HG03460 (cell line): Measurements from ENCODE around the gene HDAC8.
A peak's percentile ranks its signal among the peaks of the same experiment; 100 is the strongest.
"Not testable (repeated sequence)": the region's sequence is repeated elsewhere in the genome, so short reads cannot be mapped to it uniquely, and the experiment has no call there.

Experiments
- ATAC-seq: cut with Tn5 transposase; IDR thresholded peaks from one replicate; pipeline ENCODE4 v1.9.1; 2021; ENCODE audit not compliant: unreplicated experiment

Gene HDAC8

DNA sequence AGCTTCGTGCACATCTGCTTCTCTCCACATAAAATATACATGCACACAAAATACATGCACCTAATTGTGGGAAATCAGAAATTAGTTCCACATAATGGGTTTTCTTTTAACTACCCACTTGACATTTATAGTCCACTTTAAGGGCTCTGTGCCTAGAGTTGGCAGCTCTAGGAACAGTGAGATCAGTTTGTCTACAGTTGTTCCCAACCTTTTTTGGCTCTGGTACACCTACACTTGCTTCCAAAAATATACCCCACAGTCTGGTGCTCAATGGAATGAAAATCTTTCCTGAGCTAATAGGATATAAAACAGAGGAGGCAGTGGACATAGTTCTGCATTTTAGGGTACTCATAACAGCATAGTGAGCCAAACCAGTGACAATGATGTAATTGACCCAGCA lies 36.1 kb downstream of the HDAC8 start:
- ATAC-seq: no peak

DNA sequence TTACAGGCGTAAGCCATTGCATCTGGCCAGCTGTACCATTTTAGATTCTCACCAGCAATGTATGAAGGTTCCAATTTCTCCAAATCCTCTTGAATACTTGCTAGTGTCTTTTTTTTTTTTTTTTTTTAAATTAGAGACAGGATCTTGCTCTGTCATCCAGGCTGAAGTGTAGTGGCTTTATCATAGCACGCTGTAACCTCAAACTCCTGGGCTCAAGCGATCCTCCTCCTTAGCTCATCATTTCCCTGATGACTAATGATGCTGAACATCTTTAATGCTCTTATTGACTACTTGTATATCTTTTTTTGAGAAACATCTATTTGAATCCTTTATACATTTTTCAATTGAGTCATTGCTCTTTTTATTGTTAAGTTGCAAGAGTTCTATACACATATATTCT lies 40.3 kb downstream of the HDAC8 start:
- no peak for ATAC-seq

DNA sequence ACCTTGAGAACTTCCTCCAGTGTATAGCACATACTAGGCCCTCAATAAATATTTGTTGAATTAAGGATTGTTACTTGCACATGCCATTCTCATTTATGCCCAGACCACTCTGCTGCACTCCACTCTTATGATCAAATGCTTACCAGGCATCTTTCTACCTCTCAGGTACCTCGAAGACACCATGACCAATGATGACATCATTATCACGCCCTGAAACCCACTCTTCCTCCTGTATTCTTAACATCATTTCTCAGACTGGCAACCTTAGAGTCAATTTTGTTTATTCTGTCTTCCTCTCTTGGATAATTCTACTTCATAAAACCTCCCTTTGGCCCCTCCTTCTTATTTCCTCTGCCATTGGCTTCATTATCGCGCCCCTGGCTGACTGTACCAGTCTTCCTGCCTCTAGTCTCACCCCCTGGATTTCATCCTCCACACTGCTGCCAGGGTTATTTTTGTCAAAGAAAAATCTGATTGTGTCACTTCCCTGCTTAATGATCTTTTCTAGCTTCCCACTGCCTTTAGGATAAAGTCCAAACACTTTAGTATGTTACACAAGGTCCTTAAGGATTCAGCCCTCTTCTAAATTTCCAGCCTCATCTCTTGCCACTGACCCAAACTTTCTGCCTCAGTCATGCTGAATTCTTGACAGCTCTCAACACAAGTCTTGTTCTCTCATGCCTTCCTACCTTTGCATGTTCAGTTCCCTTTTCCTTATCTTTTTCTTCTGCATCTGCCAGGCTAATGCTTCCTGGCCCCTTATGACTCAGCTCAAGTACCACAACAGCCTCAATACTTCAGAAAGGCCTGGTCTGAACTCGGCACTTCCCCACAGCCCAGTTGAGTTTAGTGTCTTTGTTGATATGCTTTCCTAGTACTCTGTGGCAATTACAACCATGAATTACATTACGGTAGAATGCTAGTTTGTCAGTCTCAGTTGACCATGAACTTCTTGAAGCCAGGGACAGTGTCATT lies 45.8 kb downstream of the HDAC8 start:
- peak; percentile 61 for ATAC-seq

DNA sequence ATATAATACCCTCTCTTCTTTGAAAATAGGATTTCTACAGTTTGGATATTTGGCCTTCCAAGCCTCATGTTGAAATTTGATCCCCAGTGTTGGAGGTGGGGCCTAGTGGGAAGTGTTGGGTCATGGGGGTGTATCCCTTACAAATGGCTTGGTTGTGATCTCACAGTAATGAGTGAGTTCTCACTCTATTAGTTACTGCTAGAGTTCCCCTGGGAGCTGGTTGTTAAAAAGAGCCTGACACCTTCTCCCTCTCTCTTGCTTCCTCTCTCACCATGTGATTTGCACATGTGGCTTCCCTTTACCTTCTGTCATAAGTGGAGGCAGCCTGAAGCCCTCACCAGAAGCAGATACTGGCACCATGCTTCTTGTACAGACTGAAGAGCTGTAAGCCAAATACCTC lies 73.9 kb downstream of the HDAC8 start:
- ATAC-seq: no peak

DNA sequence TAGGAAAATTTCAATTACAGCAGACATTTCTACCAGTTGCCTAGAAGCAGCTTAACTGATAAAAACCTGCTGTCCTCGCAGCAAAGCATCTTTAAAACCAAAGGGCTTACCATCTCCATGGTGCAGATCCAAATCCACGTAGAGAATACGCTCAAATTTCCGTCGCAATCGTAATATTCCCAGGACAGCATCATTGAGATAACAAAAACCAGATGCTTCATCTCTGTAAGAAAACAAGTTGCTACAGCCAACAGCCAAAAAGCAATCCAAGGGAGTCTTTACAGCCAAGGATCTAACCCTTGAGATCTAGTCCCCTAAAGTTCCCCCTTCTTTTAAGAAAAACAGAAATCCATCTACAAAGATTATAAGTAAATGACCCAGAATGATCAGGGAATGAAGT lies 77.6 kb downstream of the HDAC8 start:
- no peak for ATAC-seq

DNA sequence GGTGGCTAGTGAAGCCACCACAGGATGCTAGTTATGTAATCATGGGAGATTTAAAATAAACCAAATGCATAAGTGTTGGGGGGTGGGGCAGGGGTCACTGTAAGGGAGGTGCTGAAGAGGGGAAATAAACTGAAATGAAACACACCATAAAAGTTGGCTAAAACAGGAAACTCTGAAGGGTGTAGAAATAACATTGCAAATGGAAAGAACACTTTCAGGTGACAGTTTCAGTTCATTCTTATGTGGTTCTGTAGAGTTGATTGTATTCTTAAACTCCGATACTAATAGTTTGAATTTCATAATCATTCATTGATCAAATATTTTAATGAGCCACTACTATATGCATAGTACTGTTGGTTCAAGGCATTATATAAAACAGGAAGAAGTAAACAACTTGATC lies 80.1 kb downstream of the HDAC8 start:
- ATAC-seq: peak; percentile 83

DNA sequence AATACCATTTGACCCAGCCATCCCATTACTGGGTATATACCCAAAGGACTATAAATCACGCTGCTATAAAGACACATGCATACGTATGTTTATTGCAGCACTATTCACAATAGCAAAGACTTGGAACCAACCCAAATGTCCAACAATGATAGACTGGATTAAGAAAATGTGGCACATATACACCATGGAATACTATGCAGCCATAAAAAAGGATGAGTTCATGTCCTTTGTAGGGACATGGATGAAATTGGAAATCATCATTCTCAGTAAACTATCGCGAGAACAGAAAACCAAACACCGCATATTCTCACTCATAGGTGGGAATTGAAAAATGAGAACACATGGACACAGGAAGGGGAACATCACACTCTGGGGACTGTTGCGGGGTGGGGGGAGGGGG lies 82.4 kb downstream of the HDAC8 start:
- not testable (repeated sequence) for ATAC-seq

DNA sequence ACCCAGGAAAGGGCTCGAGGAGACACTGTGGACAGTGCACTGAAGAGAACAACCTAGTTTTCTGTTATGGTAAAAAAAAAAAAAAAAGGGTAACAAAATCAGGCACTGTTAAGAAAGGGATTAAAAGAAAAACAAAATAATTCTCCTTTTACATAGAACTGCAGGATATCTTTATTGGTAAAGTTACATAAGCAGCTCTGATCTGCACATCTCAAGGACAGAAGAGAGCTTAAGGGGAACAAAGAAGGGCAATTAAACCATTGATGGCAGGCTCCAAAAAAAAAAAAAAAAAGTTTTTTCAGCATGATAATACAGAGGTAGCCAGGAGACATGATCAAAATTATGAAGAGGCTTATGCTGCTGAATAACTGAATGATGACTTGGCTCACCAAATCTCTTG lies 85.0 kb downstream of the HDAC8 start:
- ATAC-seq: no peak

DNA sequence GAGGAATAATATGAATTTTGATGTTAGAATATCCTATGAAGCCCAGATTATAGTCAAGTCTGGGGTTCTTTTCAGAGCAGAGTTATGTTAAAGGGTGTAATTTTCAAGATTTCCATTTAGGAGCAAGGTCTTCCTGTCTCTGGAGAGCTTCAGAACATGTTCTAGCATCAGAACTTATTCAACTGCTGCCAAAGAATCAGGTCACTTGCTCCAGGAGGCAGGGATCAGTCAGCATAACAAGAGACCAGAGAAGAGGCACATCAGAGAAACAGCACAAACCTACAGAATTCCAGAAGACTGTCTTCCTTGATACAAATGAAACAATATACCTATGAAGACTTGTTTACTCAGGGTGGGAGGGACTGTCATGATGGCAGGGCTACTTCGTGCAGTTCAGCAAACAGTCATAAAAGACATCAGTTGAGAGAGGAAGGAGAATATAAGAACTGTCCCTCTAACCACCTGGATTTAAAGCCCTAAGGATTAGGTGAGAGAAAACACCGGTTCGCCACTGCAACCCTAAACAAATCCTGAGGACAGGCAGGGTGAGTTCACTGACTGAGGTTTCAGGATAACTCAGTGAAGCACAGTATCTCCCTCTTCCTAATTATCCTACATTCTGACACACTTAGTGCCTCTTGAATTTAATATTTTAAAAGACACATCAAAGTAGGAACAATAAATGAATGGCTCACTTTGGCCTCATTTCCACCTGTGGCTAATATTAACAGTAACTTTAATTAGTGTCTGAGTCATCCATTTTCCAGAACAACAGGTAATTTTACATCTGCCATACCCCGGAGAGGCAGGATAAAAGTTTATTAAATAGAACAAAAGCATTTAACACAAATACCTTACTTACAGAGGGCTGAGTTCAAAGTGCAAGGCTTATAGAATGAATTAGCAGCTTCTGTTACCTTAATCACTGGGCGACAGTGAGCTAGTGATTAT lies 93.0 kb downstream of the HDAC8 start:
- no peak for ATAC-seq

DNA sequence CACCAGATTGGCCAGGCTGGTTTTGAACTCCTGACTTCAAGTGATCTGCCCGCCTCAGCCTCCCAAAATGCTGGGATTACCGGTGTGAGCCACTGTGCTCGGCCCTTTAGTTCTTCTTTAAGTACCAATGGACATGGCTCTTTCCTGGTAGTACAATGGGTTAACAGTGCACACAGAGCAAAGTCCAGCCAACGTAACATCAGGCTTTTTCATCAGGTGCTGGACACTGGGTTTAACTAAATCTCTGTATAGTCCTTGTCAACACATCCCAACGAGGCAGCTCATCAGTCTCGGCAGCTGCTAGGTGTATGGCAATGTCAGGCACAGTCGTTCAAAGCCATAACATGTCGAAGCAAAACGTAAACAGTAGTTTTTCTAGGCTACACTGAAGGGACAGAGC lies 93.8 kb downstream of the HDAC8 start:
- ATAC-seq: no peak

DNA sequence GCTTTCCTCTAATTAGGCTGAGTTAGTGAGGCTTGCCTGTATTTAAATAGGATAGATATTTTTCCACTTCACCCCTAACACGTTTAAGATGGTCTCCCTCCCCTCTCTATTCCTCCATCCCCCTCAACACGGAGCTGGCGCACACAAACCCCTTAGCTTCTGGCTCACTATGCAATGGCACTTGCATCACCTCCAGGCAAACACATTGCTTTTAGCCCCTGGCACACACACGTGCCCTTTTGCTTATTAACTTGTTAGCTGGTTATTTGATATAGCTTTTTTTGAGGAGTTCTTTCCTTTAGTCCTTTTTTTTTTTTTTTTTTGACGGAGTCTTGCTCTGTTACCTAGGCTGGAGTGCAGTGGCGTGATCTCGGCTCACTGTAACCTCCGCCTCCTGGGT lies 94.3 kb downstream of the HDAC8 start:
- no peak for ATAC-seq

DNA sequence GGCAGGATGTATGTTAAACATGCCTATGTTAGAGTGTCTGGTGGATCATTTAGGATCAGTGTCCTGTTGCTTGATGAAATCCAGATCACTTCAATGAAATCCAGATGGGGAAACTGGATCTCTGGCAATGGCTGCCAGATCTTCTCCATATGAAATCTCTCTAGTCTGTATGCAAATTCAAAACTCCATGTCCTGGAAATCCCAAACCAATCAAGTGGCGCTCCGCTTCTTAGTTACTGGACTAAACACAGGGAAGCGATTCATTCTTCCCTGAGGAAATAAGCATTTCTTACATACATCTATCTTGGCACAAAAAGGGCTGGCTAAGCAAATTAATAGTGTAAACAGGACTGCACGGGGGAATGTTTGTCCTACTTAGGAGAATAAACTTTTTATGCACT lies 94.9 kb downstream of the HDAC8 start:
- no peak for ATAC-seq

DNA sequence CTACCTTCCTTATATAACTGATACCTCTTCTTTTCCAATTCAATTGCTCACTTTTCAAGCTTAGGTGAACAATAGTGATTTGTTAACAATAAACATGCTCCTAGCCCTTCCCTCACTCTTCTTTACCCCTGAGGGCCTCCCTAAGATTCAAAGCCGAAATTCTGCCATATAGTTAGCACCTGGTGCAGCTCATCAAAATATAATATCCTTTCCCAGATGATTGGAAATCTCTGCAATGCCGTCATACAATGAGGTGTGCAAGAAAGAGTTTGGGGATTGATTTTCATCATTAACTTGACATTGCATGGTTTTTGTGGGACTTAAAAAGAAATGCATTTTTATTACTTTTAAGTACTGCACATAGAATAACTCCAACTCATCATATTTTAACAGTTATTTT lies 95.3 kb downstream of the HDAC8 start:
- ATAC-seq: no peak

DNA sequence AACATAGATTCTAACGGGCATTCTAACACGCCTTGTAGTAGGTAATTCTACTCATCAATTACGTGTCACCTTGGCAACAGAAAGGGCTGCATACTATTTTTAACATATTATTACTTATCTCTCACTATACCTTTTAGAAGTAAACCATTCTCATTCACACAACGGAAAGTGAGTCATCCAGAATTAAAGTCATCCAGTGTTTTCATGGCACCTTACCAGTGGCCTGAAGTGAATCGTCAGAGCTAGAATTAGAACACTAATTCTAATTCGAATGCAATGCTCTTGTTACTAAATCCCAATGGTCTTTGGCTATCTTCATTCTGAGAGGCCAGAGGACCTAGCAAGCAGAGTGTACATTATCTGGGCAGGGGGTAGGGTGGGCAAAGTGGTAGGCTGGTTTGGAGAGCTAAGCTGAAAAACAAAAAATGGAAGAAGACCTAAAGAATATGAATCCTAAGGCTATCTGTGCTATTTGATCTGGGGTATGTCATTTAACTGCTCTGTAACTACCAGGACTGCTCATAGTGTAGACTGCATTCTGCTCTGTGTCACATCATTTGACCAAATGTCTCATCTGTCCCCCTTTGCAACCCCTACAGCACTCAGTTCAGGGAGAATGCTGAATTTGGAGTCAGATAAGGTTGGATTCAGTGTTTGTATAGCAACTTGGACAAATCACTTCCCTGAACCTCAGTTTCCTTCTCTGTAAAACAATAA lies 96.5 kb downstream of the HDAC8 start:
- ATAC-seq: no peak

DNA sequence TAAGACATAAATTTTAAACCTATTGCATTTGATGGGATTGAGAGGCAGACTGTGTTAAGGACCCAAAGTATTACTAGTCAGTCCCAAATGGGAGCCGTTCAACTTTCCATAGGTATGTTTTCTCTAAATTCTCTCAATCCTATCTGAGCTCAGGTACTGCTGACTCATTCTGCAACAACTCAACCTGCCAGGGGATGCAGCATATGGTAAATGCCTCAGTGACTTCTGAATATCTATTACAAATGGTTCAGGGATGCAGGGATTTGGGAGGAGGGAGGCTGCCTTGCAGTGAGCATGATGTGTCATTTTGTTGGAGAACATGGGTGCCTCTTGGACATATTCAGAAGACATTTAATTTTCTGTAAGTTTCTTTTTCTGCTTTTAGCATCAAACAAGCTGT lies 97.3 kb downstream of the HDAC8 start:
- ATAC-seq: no peak

DNA sequence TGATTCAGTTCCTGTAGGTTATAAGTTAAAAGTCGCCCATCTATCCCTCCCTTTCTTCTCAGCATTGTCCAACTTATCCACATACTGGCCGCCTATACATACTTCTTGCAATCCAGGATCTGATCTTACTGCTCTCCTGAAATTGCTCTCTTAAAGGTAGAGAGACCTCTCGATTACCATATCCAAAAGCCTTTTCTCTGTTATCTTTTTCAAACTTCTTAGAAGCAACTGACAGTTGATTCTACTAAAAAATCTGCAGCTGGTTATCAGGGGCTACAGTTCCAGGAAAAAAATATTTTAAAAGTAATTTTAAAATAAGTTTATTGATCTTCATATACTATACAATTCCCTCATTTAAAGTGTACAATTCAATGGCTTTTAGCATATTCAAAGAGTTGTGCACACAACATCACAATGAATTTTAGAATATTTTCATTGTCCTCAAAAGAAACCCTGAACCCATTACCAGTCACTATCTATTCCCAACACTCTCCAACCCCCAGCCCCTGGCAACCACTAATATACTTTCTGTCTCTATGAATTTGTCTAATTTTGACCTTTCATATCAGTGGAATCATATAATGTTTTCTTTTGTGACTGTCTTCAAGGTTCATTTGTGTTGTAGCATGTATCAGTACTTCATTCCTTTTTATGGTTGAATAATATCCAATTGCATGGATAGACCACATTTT lies 102.0 kb downstream of the HDAC8 start:
- ATAC-seq: no peak

DNA sequence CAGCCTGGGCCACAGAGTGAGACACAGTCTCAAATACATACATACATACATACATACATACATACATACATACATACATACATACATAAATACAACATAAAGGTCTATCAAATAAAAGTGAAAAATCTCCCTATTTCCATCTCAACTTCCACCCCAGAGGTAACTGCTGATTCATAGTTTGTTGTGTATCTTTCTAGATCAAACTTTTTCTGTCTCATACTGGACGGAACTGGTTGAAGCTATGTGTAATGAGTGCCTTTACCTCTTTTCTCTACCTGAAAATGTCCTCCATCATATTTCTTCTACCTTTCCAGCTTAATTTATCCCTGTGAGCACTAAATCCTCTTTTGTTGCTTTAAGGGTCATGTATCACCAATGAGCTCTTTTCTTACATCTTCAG lies 102.5 kb downstream of the HDAC8 start:
- no peak for ATAC-seq

DNA sequence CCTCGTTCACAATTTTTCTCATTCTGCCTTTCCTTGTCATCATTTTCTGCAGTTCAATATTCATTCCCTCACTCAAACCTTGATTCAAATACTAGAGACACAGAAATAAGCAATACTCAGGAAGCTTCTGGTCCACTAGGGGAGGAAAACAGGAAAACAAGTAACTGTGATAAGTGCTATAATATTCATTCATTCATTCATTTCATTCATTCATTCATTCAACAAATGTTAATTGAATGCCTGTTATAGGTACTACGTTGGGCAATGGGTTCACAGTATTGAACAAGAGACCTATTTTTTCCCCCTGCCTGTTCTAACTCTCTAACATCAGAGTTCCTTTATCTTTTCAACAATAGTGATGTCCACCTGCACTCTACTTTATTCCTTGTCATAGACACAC lies 104.0 kb downstream of the HDAC8 start:
- no peak for ATAC-seq

DNA sequence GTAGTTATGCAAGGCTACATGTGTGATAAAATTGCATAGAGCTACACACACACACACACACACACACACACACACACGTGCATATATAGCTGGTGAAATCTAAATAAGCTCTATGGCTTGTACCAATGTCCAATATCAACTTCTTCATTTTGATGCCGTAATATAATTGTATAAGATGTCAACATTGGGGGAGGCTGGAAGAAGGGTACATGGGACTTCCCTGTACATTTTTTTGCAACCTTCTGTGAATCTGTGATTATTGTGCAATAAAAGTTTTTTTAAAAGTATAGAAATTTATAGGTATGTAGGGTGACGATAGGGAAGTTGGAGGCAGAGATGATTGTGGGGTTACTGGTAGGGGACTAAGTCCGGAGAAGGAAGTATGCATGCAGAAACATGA lies 105.5 kb downstream of the HDAC8 start:
- ATAC-seq: no peak

DNA sequence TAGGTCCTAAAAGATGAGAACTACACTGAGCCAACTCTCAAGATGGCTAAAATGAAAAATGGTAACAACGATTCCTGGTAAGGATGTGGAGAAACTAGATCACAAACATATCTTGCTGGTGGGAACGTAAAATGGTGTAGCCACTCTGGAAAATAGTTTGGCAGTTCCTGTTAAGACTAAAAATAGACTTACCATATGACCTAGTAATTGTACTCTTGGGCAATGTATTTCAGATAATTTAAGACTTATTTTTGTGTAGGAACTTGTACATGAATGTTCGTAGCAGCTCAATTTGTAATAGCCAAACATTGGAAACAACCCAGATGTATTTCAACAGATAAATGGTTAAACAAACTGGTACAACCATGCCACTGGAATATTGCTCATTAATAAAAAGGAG lies 106.2 kb downstream of the HDAC8 start:
- ATAC-seq: no peak

DNA sequence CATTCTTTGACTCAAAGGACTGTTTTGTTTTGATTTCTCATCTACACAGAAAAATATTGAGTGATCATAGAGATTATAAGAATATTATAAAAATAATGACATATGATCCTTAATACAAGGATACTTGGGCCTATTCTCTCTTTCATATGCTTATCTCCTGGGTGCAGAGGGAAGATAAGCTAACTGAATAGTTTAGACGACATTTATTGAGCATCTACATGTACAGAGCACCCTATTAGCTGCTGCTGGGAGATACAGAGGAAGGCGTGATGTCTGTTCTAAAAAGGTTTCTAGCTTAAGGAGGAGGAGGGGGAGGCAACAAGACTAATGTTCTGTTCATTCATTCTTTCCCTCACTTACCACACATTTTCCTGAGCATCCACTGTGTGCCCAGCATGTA lies 106.8 kb downstream of the HDAC8 start:
- no peak for ATAC-seq
